ENCODE measurements around the gene ESR2.

GRCh38 chr14:64225151-64225757 lies 68.9 kb downstream of the ESR2 start:
- TF ChIP-seq POLR2A (IDR thresholded peaks at IDR 0.05) (no peak), EP300 (IDR thresholded peaks at IDR 0.05) (no peak), CTCF (IDR thresholded peaks at IDR 0.05) (no peak)
